SK-N-SH treated with all-trans-retinoic acid at 6 μM for 48 hours (cell line): Measurements from ENCODE around the gene SLAMF6.
"Not testable (repeated sequence)": the region's sequence is repeated elsewhere in the genome, so short reads cannot be mapped to it uniquely, and the experiment has no call there.

Experiments
- ATAC-seq: fragments of 200-7000 bp; cut with Tn5 transposase; 3 replicates; pipeline ENCODE4 v1.9.1; 2020; ENCODE audit warnings: mild to moderate bottlenecking, moderate library complexity
- ARNTL ChIP-seq: fragments of 450-650 bp; formaldehyde crosslinking; IDR thresholded peaks from 2 replicates; pipeline ENCODE4 v1.5.0; 2020; ENCODE audit warnings: low read depth, mild to moderate bottlenecking, moderate library complexity, borderline replicate concordance
- CREB5 ChIP-seq: fragments of 250-450 bp; sonication (Bioruptor Pico); IDR thresholded peaks from 2 replicates; pipeline ENCODE4 v1.5.1; 2020; ENCODE audit warnings: low read depth, mild to moderate bottlenecking, moderate library complexity
- CSDC2 ChIP-seq: fragments of 250-450 bp; sonication (Bioruptor Pico); IDR thresholded peaks from 2 replicates; pipeline ENCODE4 v1.5.0; 2020; ENCODE audit warnings: mild to moderate bottlenecking, moderate library complexity
- ISL1 ChIP-seq: fragments of 250-450 bp; sonication (Bioruptor Pico); IDR thresholded peaks from 2 replicates; pipeline ENCODE4 v2.1.2; 2022; ENCODE audit warnings: mild to moderate bottlenecking, moderate library complexity
- PATZ1 ChIP-seq: fragments of 250-450 bp; sonication (Bioruptor Pico); IDR thresholded peaks from 2 replicates; pipeline ENCODE4 v1.8.0; 2020; ENCODE audit warnings: mild to moderate bottlenecking, moderate library complexity, borderline replicate concordance
- POU6F1 ChIP-seq: fragments of 250-450 bp; sonication (Bioruptor Pico); IDR thresholded peaks from 2 replicates; pipeline ENCODE4 v1.8.0; 2021; ENCODE audit warnings: low read depth, mild to moderate bottlenecking, moderate library complexity, borderline replicate concordance
- PPARA ChIP-seq: fragments of 250-450 bp; sonication (Bioruptor Pico); IDR thresholded peaks from 2 replicates; pipeline ENCODE4 v1.5.0; 2020; ENCODE audit warnings: mild to moderate bottlenecking, borderline replicate concordance
- SNAI2 ChIP-seq: fragments of 250-450 bp; sonication (Bioruptor Pico); IDR thresholded peaks from 2 replicates; pipeline ENCODE4 v1.5.0; 2020; ENCODE audit warnings: mild to moderate bottlenecking, moderate library complexity
- TCF4 ChIP-seq: fragments of 250-450 bp; sonication (Bioruptor Pico); IDR thresholded peaks from 2 replicates; pipeline ENCODE4 v1.8.0; 2021; ENCODE audit warnings: mild to moderate bottlenecking, moderate library complexity, borderline replicate concordance
- TOX ChIP-seq: fragments of 250-450 bp; sonication (Bioruptor Pico); IDR thresholded peaks from 2 replicates; pipeline ENCODE4 v1.8.0; 2021; ENCODE audit warnings: mild to moderate bottlenecking, moderate library complexity, borderline replicate concordance
- ZC3H10 ChIP-seq: fragments of 250-450 bp; sonication (Bioruptor Pico); IDR thresholded peaks from 2 replicates; pipeline ENCODE4 v1.5.1; 2021; ENCODE audit warnings: mild to moderate bottlenecking, moderate library complexity
- ZFP3 ChIP-seq: fragments of 250-450 bp; sonication (Bioruptor Pico); IDR thresholded peaks from 2 replicates; pipeline ENCODE4 v1.5.0; 2020; ENCODE audit warnings: mild to moderate bottlenecking, moderate library complexity
- ZFP30 ChIP-seq: fragments of 450-650 bp; formaldehyde crosslinking; IDR thresholded peaks from 2 replicates; pipeline ENCODE4 v1.5.0; 2022; ENCODE audit warnings: mild to moderate bottlenecking, moderate library complexity

Gene SLAMF6

GRCh38 chr1:160537714-160538665 lies 14.9 kb upstream of the SLAMF6 start:
- no peak for ATAC-seq
- TF ChIP-seq PPARA (no peak), ZFP30 (CRISPR knock-in tag) (no peak), TCF4 (CRISPR knock-in tag) (no peak), SNAI2 (CRISPR knock-in tag) (no peak), CSDC2 (CRISPR knock-in tag) (no peak), POU6F1 (CRISPR knock-in tag) (no peak), PATZ1 (CRISPR knock-in tag) (no peak), CREB5 (CRISPR knock-in tag) (no peak)

- ATAC-seq: no peak
- TF ChIP-seq ZFP3 (no peak), ISL1 (no peak), ZC3H10 (CRISPR knock-in tag) (no peak), TOX (CRISPR knock-in tag) (no peak), POU6F1 (CRISPR knock-in tag) (no peak), ARNTL (CRISPR knock-in tag) (no peak)
- TF ChIP-seq, all 23 proteins: peak for 0
Measured at GRCh38 chr1:160534823-160535605, 12.0 kb upstream of the SLAMF6 start.

- not testable (repeated sequence) for ATAC-seq
Measured at GRCh38 chr1:160532557-160532813, 9.4 kb upstream of the SLAMF6 start.

- ATAC-seq: not testable (repeated sequence)
Measured at GRCh38 chr1:160531809-160532556, 8.9 kb upstream of the SLAMF6 start.

GRCh38 chr1:160529401-160529952 lies 6.4 kb upstream of the SLAMF6 start:
- not testable (repeated sequence) for ATAC-seq

- ATAC-seq: not testable (repeated sequence)
Measured at GRCh38 chr1:160523789-160524188, 734 bp upstream of the SLAMF6 start.
